ENCODE measurements around the gene LAMA5. TPM values are rescaled to one million over a fixed set of nuclear protein-coding genes. Genes with fewer than 3 reads are reported as not detected.

LAMA5 gene
- total RNA-seq, 1 donor from 2014 or later, result 0.70 TPM

GRCh38 chr20:62316331-62317166 is 50.6 kb downstream of the LAMA5 start:
- intact Hi-C loops (cut with micrococcal nuclease), result no loop called here

- intact Hi-C loops (cut with micrococcal nuclease), result no loop called here
Measured at GRCh38 chr20:62315773-62316172, 51.3 kb downstream of the LAMA5 start.

GRCh38 chr20:62314711-62315302 is 52.3 kb downstream of the LAMA5 start:
- intact Hi-C loops (cut with micrococcal nuclease), result no loop called here

GRCh38 chr20:62314339-62314638 is 52.8 kb downstream of the LAMA5 start:
- intact Hi-C loops (cut with micrococcal nuclease), result no loop called here

- intact Hi-C loops (cut with micrococcal nuclease), result no loop called here
Measured at GRCh38 chr20:62313460-62314338, 53.4 kb downstream of the LAMA5 start.

- intact Hi-C loops (cut with micrococcal nuclease), result no loop called here
Measured at GRCh38 chr20:62313021-62313420, 54.1 kb downstream of the LAMA5 start.

- intact Hi-C loops (cut with micrococcal nuclease), result no loop called here
Measured at GRCh38 chr20:62312662-62312977, 54.5 kb downstream of the LAMA5 start.

GRCh38 chr20:62311832-62312661 is 55.1 kb downstream of the LAMA5 start:
- intact Hi-C loops (cut with micrococcal nuclease), result no loop called here

- intact Hi-C loops (cut with micrococcal nuclease), result no loop called here
Measured at GRCh38 chr20:62311150-62311549, 56.0 kb downstream of the LAMA5 start.

GRCh38 chr20:62310757-62311121 is 56.4 kb downstream of the LAMA5 start:
- intact Hi-C loops (cut with micrococcal nuclease), result no loop called here

- intact Hi-C loops (cut with micrococcal nuclease), result no loop called here
Measured at GRCh38 chr20:62309947-62310756, 57.0 kb downstream of the LAMA5 start.

- intact Hi-C loops (cut with micrococcal nuclease), result no loop called here
Measured at GRCh38 chr20:62309198-62309944, 57.7 kb downstream of the LAMA5 start.

GRCh38 chr20:62308102-62308822 is 58.9 kb downstream of the LAMA5 start:
- intact Hi-C loops (cut with micrococcal nuclease), result no loop called here

- intact Hi-C loops (cut with micrococcal nuclease), result no loop called here
Measured at GRCh38 chr20:62307226-62308101, 59.6 kb downstream of the LAMA5 start.

GRCh38 chr20:62306414-62307187 is 60.5 kb downstream of the LAMA5 start:
- intact Hi-C loops (cut with micrococcal nuclease), result no loop called here

GRCh38 chr20:62305765-62306413 is 61.2 kb downstream of the LAMA5 start:
- intact Hi-C loops (cut with micrococcal nuclease), result no loop called here

Measured in T-helper 2 cell treated with Interferon-gamma antibody and Interleukin-4, amounts not matched to agents 100 ng/mL and 5 ng/mL, for 36 hours (primary cell).